HG03469 (cell line): ENCODE results near the gene ABHD17C.
"Not testable (repeated sequence)": the region's sequence is repeated elsewhere in the genome, so short reads cannot be mapped to it uniquely, and the experiment has no call there.

Experiments
- ATAC-seq: cut with Tn5 transposase; IDR thresholded peaks from one replicate; pipeline ENCODE4 v1.9.1; 2021; ENCODE audit warnings: mild to moderate bottlenecking, moderate library complexity, moderate number of reproducible peaks; ENCODE audit not compliant: unreplicated experiment

Gene ABHD17C

DNA sequence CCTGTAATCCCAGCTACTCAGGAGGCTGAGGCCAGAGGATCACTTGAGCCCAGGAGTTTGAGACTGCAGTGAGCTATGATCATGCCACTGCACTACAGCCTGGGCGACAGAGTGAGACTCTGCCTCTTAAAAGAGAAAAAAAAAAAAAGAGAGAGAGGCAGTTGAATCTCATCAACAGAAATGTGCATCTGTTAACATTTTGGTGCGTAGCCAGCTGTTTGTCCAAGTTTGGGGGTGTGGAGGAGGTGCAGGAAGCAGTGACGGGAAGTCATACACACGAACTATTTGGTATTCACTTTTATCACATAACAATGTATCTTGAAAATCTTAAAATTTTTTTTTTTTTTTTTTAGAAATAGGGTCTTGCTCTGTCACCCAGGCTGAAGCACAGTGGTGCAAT lies 65.8 kb downstream of the ABHD17C start:
- no peak for ATAC-seq

GRCh38 chr15:80761754-80762153 lies 66.6 kb downstream of the ABHD17C start:
- ATAC-seq = no peak

GRCh38 chr15:80763235-80763634 lies 68.1 kb downstream of the ABHD17C start:
- not testable (repeated sequence) for ATAC-seq

DNA sequence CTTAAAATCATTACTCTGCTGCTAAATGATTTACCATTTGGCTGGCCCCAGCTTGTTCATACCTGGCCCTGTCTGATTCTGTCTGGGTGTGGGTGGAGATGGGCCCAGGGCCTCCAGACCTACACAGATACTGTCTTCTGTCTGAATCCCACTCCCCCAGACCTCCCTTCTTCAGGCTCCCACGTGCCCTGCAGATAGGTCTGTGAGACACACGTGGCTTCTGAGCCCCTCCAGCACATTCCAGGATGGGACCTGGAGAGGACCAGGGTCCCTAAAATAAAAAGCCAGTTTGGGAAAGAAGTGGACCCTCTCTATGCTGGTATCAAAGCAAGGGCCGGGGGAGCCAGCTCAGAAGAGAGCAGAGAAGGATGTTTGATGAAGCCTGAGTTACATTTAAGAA lies 69.4 kb downstream of the ABHD17C start:
- no peak for ATAC-seq

GRCh38 chr15:80766275-80766674 lies 71.2 kb downstream of the ABHD17C start:
- ATAC-seq = no peak

DNA sequence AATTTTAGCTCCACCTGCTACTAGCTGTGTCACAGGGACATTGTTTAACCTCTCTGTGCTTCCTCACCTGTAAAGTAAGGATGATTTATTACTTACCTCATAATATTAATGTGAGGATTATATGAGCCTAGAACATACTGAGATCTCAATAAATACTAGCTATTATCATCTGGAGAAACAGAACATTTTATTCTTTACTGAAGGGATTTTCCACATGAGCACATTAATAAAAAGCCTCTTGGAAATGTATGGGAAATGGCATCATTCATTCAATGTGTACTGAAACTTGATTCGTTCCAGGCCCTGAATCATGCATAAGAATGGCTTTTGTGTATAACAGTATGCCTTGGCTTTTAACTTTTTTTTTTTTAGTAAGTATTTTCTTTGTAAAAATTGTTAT lies 73.0 kb downstream of the ABHD17C start:
- no peak for ATAC-seq

DNA sequence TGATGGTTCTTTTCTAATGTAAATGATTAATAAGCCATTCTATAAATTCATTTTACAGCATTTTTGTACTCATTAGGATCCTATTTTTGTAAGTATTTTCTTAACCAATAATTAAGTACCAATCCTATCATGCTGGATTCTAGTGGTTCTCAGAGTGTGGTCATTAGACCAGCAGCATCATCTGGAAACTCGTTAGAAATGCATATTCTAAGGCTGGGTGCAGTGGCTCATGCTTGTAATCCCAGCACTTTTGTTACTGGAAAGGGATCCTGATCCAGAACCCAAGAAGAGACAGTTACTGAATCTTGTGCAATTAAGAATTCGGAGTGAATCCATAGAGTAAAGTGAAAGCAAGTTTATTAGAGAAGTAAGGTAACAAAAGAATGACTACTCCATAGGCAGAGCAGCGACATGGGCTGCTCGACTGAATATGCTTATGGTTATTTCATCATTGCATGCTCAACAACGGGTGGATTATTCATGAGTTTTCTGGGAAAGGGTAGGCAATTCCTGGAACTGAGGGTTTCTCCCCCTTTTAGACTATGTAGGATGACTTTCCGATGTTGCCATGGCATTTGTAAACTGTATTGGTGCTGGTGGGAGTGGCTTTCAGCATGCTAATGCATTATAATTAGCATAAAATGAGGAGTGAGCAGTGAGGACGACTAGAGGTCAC lies 74.2 kb downstream of the ABHD17C start:
- no peak for ATAC-seq

- no peak for ATAC-seq
Measured at GRCh38 chr15:80769829-80770705, 75.0 kb downstream of the ABHD17C start.

GRCh38 chr15:80773122-80773551 lies 78.0 kb downstream of the ABHD17C start:
- no peak for ATAC-seq

- no peak for ATAC-seq
Measured at GRCh38 chr15:80773792-80774352, 78.8 kb downstream of the ABHD17C start.

- no peak for ATAC-seq
Measured at GRCh38 chr15:80774486-80774885, 79.4 kb downstream of the ABHD17C start.

DNA sequence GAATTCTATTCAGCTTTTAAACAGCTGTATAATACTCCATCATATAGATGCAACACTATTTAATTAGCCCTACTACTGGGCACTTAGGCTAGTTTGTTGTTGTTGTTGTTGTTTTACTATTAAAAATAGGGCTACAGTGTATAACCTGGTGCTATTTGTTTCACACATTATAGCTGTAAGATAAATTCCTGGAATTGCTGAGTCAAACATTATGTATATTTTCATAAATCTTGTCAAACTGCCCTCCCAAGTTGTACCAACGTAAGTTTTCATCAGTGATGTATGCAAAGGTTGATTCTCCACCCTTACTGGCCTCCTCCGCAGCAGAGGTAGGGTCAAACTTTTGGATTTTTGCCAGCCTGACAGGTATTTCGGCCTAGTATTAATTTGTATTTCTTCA lies 80.2 kb downstream of the ABHD17C start:
- ATAC-seq = no peak

DNA sequence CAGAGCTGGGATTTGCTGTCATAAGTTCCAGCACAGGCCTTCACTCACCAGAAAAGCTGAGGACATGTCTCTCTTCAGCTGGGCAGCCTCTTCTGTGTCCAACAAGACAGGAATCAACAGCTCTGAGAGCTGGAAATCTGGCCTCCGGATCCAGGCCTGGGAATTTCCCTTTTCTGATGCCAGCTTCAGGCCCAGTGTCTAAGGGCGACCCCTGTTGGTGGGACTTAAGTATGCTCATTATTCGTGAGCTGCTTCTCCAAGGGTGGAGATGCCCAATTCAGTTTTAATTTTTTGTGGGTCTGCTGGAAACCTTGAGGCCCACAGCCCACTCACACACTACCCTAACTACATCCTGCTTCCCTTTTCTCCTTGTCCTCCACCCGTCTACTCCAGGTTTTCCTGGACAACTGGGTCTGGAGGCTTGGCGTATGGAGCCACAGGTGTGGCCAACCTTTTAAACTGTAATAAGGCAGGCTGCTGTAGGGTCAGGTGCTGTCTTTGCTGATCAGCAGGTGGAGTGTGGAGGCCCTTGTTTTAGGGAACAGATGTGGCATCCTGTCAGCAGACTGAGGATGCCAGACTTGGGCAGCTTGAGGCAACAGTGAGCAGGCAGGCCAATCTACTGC lies 81.4 kb downstream of the ABHD17C start:
- ATAC-seq = no peak

DNA sequence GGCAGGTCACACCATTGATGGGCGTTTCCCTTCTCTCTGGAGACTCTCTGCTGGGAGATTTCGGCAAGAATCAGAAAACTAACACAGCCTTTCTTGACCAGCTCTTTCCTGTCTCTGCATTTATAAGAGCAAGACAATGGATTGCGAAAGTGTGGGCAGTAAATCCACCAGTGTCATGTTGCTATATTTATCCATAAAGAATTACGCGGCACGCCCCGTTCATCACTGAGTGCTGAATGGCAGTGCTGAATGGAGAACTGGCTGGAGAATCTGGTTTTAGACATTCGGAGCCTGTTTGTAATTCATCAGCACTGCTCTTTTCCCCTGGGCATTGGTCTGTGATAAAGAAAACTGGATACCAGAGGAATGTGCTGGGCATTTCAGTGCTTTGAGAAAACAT lies 82.0 kb downstream of the ABHD17C start:
- no peak for ATAC-seq

- ATAC-seq = no peak
Measured at GRCh38 chr15:80777826-80778620, 82.9 kb downstream of the ABHD17C start.

DNA sequence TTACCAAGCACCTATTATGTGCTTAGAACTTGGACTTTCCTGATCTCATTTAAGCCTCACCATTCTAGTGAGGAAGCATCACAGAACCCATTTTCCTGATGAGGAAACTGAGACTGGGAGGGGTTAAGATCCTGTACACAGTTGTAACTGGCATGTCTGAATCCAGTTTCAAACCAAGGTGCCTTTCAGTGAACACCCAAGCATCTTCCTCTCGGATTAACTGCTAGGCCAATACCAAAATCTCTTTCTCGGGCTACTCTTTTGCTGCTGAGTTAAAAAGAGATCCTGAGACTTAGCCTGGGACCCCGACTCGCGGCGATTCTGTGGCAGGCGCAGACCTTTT lies 83.5 kb downstream of the ABHD17C start:
- ATAC-seq = no peak

DNA sequence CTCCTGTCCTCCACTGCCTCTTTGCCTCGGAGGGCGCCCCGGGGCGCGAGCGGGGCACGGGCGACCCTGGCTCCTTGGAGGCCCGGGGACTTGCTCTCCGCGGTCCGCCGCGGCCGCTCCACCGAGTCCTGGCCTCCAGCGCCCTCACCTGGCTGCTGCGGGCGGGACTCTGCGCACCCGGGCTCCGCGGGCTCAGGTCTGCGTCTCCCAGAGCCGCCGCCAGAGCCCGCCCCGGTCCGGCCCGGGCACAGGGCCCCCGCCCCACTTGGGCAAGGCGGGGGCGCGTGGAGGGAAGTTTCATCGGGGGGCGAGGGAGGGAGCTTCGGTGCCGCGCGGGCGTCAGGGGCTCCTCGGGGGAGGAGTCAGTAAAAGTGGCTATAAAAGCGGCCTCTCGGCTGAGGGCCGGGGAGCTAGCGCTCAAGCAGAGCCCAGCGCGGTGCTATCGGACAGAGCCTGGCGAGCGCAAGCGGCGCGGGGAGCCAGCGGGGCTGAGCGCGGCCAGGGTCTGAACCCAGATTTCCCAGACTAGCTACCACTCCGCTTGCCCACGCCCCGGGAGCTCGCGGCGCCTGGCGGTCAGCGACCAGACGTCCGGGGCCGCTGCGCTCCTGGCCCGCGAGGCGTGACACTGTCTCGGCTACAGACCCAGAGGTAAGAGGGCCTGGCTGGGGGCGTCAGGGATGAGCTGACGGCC lies 84.0 kb downstream of the ABHD17C start, which contains the start of gene CEMIP:
TSS of gene CEMIP (plus strand) at position 407 of the 694 bp plus-strand sequence. CDS start 94,510 bp downstream, outside the sequence.
- no peak for ATAC-seq

DNA sequence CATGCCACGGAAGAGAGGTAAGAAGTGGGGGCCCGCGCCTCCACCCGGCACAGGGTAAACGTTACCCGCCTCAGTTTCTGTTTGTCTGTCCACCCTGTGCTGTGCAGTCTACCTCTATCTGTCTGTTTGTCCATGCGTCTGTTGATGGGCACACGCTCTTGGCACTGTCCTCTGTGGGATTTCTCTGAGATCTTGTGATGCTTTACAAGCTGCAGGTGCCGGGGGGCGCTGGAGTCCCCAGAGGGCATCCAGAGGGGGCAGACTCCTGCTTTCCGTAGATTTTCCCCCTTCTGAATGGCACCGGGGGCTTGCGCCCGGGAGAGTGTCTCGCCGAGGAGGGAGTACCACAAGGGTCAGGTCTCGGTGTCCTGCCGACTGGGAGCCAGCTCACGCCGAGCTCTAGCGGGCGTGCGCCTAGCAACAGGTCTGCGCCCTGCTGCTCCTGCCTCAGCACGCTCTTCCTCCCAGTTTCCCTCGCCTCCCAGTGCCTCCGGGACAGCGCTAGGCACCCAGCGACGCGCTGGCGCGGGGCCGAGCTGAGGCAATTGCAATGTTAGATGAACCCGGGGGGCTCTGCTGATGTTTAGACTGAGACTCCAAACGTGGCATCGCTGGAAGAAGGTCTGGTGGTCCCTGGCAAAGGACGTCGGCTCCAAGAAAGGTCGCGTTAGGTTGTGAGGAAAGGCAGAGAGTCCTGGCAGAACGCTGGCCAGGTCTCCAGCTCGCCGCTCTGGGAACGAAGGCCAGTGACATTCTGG lies 84.7 kb downstream of the ABHD17C start:
- ATAC-seq = no peak
